SIG-M5 treated with dmso at 0.1 percent for 504 hours (cell line): ENCODE measurements around the gene EPC1.

Experiments
- DNase-seq: peaks from one replicate; lab custom pipeline; 2025; ENCODE audit not compliant: unreplicated experiment; lab: John Stamatoyannopoulos, UW

The EPC1 gene

GRCh38 chr10:32340596-32341180 is 6.3 kb downstream of the EPC1 start:
- no peak for DNase-seq

GRCh38 chr10:32338262-32338661 is 8.7 kb downstream of the EPC1 start:
- no peak for DNase-seq

GRCh38 chr10:32337350-32337749 is 9.6 kb downstream of the EPC1 start:
- DNase-seq, result no peak

DNA sequence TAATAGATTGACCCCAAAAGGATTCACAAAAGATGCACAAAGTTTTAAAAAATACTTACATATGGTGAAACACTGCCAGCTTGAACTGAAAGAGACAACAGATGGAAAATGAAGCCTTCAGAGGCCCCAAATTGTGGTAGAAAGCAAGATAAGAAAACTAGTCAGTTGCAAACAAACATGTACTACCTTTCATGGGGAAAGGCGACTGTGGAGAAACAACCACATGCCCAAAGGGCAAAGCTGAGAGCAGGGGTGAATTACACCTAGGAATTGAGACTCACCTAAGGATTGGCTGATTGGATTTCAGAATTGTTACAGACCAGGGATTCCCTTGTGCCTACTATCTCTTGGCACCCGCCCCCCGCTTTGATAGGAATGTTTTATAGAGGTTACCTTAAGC is 13.1 kb downstream of the EPC1 start:
- no peak for DNase-seq

DNA sequence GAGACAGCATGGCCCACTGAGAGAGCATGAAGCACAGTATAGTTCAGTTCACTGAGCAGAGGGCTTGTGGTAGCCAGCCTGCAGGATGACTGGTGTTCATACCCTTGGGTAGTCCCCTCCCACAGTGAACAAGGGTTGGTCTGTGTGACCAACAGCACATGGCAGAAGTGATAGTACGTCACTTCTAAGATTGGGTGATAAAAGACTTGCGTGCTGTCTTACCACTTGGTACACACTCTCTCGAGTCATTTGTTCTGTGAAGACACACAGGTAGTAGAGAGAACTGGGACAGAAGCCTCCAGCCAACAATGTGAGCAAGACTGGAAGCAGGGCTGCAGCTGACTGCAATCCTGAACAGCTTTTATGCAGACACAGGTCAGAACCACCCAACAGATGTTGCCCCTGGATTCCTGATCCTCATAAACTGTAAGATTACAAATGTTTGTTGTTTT is 14.6 kb downstream of the EPC1 start:
- DNase-seq, result no peak

GRCh38 chr10:32331606-32332005 is 15.4 kb downstream of the EPC1 start:
- DNase-seq, result no peak

DNA sequence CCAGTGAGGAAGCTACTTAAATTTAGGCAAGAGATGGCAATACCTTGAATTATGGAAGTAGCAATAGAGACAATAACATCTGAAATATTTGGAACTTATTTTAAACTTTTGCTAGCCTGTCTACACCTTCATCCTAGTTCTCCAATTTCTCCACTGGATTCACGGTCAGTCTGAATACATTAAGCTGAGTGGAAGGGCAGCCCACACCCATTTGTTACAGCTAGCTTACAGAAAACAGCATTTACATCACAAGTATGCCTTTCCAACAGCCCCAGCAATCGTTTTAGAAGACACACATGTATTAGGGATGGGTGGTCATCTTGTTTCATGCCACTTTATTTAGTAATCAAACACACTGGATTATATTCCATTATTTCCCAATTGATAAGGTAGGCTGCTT is 16.7 kb downstream of the EPC1 start:
- DNase-seq, result no peak

DNA sequence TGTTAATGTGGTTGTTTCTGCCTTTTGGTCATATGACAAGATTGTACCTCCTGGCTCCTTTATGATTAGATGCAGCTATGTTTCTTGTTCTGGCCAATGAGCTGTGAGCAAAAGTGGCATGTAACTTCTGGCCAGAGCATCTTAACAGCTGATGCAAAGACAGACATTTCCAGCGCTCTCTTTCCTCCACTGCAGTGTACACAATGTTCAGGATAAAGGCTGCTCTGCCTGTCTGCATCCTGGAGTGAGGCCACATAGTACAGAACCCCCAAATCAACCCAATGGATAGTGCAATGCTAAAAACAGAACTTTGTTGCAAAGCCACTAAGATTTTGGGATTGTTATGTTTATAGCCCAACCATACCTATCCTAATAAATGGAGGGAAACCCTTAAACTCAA is 17.9 kb downstream of the EPC1 start:
- no peak for DNase-seq

GRCh38 chr10:32328499-32328898 is 18.5 kb downstream of the EPC1 start:
- DNase-seq, result no peak

GRCh38 chr10:32327364-32327691 is 19.6 kb downstream of the EPC1 start:
- no peak for DNase-seq

DNA sequence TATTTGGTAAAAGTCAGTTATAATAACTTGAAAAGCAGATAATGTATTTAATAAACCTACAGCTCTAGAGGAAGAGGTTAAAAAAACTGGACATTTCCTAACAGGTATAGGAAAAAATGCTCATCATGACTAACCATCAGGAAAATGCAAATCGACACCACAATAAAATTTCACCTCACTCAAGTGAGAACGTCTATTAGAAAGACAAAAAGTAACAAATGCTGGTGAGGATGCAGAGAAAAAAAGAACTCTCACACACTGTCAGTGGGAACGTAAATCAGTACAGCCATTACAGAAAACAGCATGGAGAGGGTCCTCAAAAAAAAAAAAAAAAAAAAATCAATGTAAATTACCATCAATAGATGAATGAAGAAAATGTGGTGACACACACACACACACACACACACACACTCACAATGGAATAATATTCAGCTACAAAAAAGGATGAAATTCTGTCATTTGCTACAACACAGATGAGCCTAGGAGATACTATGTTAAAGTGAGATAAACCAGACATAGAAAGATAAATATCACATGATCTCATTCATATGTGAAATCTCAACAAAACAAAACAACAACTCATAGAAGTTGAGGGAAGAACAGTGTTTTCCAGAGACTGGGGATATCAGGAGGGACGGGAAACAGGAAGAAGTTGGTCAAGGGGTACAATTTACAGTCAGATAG is 20.1 kb downstream of the EPC1 start:
- DNase-seq, result no peak

DNA sequence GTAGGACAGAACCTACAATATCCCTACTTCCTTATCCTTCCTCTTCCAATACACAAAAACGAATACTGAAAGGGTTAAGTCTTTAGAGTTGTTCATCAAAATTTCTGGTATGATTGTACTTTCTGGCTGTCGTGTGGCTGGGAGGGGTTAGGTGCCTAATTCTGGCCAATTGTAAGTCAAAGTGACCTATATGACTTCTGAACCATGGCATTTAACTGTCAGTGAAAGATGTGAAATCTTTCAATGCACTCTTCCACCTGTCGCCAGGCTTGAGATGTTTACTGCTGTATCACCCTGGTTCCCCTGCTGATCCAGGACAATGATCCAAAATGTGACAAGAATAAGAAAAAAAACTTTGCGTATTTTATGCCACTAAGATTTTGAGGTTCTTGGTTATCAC is 20.8 kb downstream of the EPC1 start:
- DNase-seq, result no peak

- DNase-seq, result no peak
These were observed 23.9 kb downstream of the EPC1 start for GRCh38 chr10:32323051-32323450.

GRCh38 chr10:32321016-32321631 is 25.8 kb downstream of the EPC1 start:
- no peak for DNase-seq

DNA sequence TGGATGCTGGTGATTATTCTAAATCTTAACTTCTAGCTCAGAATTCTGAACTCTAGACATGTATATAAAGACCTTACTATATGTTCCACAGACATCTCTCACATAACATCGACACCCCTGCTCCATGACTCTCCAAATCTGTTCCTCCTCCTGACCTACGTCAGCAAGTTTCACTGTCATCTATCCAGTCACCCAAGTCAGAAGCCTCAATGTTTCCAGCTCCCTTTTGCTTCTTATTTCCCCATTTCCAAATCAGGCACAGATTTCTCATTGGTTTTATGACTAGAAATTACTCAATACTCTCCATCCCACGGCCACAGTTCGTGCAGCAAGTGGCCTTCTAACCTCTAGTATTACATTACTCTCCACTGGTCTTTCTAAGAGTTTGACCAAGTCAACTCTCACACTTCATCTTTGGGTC is 28.5 kb downstream of the EPC1 start:
- peak; percentile 87 for DNase-seq

DNA sequence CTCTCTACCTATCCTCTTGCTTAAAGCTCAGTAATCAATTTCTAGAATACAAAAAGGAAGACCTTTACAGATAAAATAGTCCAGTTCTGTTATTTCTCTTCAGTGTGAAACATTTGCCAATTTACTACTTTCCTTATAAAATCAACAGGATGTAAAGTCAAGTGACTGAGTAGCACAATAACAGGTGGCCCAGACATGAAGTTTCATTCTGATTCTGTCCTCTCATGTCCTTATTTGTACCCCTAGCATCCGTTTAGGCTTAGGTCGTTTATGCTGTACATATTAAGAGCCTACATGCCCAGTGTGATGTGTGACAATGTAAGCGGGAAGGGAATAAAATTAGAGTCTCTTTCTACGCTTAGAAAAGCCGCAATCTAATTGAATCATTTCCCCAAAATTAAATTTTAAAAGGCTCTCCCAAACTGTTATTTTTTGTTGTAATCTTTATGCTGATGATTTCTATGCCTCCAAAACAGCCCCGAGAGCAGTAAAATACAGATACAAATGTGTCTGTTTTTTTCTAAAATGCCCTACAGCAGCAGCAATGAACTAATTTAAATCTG is 29.1 kb downstream of the EPC1 start:
- DNase-seq, result no peak

- DNase-seq, result no peak
These were observed 31.5 kb downstream of the EPC1 start for GRCh38 chr10:32315424-32315823.

DNA sequence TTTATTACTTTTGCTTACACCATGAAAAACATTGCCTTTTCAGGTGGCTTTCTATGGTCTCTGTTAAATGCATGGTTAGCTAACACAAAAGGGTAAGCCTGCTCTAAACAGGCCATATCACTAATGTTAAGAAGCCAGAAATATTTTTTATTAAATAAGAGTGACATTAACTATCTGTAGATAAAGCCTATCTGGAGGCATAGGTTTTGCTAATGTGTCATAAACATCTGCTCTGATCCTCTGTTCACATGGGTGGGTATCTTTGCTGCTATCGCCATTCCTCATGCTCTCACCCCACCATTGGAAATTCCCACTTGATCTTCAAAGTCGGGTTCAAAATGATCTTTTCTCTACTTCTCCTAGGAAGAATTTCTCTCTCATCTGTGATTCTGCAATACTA is 32.4 kb downstream of the EPC1 start:
- DNase-seq, result no peak

DNA sequence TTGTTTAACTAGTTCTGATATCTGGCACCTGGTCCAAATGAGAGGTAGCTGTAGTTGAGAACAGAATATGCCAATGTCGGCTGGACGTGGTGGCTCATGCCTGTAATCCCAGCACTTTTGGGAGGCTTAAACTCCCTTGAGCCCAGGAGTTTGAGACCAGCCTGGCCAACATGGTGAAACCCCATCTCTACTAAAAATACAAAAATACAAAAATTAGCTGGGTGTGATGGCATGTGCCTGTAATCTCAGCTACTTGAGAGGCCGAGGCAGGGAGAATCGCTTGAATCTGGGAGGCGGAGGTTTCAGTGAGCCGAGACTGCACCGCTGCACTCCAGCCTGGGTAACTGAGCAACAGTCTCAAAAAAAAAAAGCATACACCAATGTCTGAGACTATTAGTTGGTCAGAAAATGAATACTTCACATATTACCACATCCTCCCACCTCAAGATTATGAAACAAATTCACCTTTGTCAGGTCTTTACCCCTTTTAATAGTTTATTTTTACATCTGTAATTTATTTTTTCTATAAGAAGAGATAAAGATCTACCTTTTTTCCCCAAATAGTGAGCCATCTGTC is 38.8 kb downstream of the EPC1 start:
- DNase-seq, result no peak

- no peak for DNase-seq
These were observed 39.3 kb downstream of the EPC1 start for GRCh38 chr10:32307609-32308008.

- DNase-seq, result no peak
These were observed 47.5 kb downstream of the EPC1 start for GRCh38 chr10:32299354-32299980.
